Measurements from ENCODE around the gene DLK2.
"Not testable (repeated sequence)": the region's sequence is repeated elsewhere in the genome, so short reads cannot be mapped to it uniquely, and the experiment has no call there.

DLK2 gene

DNA sequence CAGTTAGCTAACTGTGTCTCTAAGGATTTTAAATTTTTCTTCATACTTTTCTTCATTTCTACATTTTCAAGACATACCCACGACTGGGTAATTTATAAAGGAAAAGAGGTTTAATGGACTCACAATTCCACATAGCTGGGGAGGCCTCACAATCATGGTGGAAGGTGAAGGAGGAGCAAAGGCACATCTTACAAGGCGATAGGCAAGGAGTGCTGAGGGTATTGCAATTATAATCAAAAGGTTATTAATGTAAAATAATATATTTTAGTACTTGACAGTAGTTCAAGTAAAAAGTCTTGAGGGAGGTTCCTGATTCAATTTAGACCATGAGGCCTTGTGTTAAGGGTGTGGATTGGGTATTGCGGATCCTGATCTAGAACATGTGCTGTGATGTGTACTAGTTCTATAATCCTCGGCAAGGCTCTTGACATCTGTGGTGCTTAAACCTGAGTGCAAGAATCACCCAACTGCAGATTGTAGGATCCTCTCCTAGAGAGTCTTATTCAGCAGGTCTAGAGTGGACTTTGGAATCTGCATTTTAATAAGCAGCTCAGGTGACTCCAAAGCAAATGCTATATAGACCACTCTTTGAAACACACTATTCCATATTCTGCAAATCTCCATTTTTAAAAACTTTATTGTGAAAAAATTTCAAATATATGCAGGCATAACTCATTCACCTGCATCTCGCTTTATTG lies 35.2 kb downstream of the DLK2 start:
- no peak for DNase-seq
- H3K27me3 Mint-ChIP-seq, result peaks cover 36% of the 10 kb centered on the region
- no peaks in the 10 kb centered on the region for H3K36me3 Mint-ChIP-seq
- no peaks in the 10 kb centered on the region for H3K9me3 Mint-ChIP-seq
- CTCF ChIA-PET, result interaction anchor here (0.5 kb wide), 1 partner anchor 22 kb away, joined by 3 read pairs; no protein-coding TSS in a partner anchor
- H3K27ac Mint-ChIP-seq, result no peak overlapping the region
- H3K4me1 Mint-ChIP-seq, result no peaks in the 10 kb centered on the region
- no peak overlapping the region for H3K4me3 Mint-ChIP-seq

DNA sequence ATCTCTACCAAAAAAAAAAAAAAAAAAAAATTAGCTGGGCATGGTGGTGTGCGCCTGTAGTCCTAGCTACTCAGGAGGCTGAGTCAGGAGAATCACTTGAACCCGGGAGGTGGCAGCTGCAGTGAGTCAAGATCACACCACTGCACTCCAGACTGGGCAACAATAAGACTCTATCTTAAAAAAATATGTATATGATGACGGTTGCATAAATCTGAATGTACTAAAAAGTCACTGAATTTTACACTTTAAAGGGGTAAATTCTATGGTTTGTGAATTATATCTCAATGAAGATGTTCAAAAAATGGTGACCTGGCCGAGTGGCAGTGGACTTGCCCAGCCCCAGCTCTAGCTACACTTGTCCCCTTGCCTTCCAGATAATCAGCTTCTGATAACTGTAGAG lies 38.4 kb downstream of the DLK2 start:
- Mint-ChIP-seq H3K4me3 (no peak overlapping the region), H3K36me3 (no peaks in the 10 kb centered on the region), H3K27ac (no peak overlapping the region), H3K27me3 (peaks cover 47% of the 10 kb centered on the region), H3K4me1 (no peaks in the 10 kb centered on the region), H3K9me3 (no peaks in the 10 kb centered on the region)
- no peak for DNase-seq
- CTCF ChIA-PET, result no interaction called here

DNA sequence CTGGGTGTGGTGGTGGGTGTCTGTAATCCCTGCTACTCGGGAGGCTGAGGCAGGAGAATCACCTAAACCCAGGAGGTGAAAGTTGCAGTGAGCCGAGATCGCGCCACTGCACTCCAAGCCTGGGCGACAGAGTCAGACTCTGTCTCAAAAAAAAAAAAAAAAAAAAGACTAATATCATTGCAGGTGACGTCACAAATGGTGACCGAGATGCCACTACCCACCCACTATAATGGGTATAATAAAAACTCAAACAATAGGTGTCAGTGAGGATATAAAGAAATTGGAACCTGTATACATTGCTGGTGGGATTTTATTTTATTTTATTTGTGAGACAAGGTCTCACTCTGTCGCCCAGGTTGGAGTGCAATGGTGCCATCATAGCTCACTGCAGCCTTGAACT lies 40.1 kb downstream of the DLK2 start:
- not testable (repeated sequence) for H3K9me3 Mint-ChIP-seq, H3K27ac Mint-ChIP-seq, H3K4me3 Mint-ChIP-seq, DNase-seq, H3K36me3 Mint-ChIP-seq, H3K4me1 Mint-ChIP-seq
- peaks cover 49% of the 10 kb centered on the region for H3K27me3 Mint-ChIP-seq
- CTCF ChIA-PET, result interaction anchor here (1.1 to 1.3 kb wide), 2 partner anchors 17 to 100 kb away, joined by 3 read pairs; no protein-coding TSS in a partner anchor

DNA sequence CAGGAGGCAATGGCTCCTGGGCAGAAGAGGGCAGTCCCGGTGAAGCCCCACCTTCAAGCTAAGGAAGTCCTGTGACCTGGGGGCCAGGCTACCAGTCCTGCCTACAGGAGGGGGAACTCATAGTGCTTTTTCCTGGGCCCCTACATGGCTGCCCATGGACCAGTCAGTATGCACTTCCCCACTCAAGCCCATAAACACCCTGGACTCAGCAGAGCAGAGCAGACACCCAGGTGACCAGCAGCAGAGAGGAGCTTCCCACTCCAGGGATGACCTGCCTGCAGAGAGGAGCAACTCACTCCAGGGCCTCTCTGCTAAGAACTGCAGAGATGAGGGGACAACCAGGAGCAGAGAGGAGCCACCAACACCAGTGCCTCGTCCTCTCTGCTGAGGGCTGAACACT lies 42.3 kb downstream of the DLK2 start:
- Mint-ChIP-seq H3K4me3 (no peak overlapping the region), H3K27me3 (peaks cover 51% of the 10 kb centered on the region), H3K27ac (no peak overlapping the region), H3K36me3 (no peaks in the 10 kb centered on the region), H3K9me3 (no peaks in the 10 kb centered on the region), H3K4me1 (no peaks in the 10 kb centered on the region)
- no peak for DNase-seq
- CTCF ChIA-PET, result no interaction called here

DNA sequence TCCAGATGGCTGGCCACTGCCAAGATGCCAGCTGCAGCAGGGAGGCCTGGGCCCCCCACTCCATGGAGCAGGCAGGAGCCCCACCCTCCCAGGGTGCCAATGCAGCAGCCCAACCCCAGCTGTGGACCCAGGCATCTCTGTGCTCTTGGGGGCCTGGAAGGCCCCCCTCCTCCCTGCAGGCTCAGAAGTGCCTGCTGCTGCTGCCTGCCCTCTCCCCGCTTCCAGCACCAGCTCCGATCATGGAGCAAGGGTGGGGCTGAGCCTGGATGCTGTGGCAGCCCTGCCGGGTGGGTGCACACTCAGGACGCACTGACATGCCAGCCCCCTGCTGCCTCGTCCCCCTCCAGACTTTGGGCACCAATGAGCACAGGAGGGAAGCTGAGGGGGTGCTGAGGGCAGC lies 42.8 kb downstream of the DLK2 start:
- Mint-ChIP-seq H3K4me1 (no peaks in the 10 kb centered on the region), H3K9me3 (no peaks in the 10 kb centered on the region), H3K27ac (no peak overlapping the region), H3K36me3 (no peaks in the 10 kb centered on the region), H3K27me3 (peaks cover 50% of the 10 kb centered on the region), H3K4me3 (no peak overlapping the region)
- DNase-seq, result no peak
- CTCF ChIA-PET, result no interaction called here

DNA sequence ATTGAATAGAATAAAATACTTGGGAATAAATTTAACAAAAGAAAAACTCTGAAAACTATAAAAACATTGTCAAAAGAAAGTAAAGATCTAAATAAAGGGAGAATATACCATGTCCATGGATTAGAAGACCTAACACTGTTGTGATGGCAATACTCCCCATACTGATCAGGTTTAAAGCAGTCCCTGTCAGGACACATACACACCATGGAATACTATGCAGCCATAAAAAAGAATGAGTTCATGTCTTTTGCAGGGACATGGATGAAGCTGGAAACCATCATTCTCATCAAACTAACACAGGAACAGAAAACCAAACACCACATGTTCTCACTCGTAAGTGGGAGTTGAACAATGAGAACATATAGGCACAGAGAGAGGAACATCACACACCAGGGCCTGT lies 44.6 kb downstream of the DLK2 start:
- CTCF ChIA-PET, H3K4me1 Mint-ChIP-seq, H3K27ac Mint-ChIP-seq, DNase-seq, H3K9me3 Mint-ChIP-seq, H3K36me3 Mint-ChIP-seq, H3K4me3 Mint-ChIP-seq: not testable (repeated sequence)
- H3K27me3 Mint-ChIP-seq, result peaks cover 45% of the 10 kb centered on the region

DNA sequence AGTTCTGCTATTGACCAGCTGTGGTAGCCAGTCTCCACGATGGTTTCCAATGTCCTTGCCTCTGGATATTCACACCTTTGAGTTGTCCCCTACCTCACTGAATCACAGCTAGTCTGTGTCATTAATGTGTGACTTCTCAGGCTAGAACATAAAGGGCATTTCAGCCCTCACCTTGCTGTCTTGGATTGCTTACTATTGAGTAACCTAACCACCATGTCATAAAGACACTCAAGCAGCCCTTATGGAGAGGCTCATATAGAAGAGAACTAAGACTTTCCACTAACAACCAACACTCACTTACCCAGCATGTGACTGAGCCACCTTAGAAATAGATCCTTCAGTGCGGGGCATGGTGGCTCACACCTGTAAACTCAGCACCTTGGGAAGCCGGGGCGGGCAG lies 47.1 kb downstream of the DLK2 start:
- Mint-ChIP-seq H3K36me3 (no peaks in the 10 kb centered on the region), H3K4me3 (no peak overlapping the region), H3K27ac (no peak overlapping the region), H3K27me3 (peaks cover 54% of the 10 kb centered on the region), H3K4me1 (no peaks in the 10 kb centered on the region), H3K9me3 (no peaks in the 10 kb centered on the region)
- DNase-seq, result no peak
- CTCF ChIA-PET, result no interaction called here

DNA sequence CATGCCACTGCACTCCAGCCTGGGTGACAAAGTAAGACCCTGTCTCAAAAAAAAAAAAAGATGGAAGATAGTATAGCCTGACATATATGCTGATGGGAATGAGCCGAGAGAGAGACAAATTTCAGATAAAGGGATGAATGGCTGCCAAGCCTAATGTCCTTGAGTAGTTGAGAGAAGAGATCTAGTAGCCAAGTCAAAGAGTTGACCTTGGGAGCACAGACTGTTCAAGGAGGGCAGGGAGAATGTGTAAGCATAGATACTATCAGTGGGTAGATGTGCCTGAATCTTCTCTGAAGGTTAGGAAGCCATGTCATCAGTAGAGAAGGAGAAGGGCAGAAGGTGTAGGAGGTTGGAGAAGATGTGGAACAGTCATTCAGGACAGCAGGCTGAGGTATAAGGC lies 48.1 kb downstream of the DLK2 start:
- CTCF ChIA-PET, result no interaction called here
- Mint-ChIP-seq H3K27me3 (peaks cover 45% of the 10 kb centered on the region), H3K4me3 (no peak overlapping the region), H3K36me3 (no peaks in the 10 kb centered on the region), H3K4me1 (no peaks in the 10 kb centered on the region), H3K27ac (no peak overlapping the region), H3K9me3 (no peaks in the 10 kb centered on the region)
- DNase-seq, result no peak

DNA sequence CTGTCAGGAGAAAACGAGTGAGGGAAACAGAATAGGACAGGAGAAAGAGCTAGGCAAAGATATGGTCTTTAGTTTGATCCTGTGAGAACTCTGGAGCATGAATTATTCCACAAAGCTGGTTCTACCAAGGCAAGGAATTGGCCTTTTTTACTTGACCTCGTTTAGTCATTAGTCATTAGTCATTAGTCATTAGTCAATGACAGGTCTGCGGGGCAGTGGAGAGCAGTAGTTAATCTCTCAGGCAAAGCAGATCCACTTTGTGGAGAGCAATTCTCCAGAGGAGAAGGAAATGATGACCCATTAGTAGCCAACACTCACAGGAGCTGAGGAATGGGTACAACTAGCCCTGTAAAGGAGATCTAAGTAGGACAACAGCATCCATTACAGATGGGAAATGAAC lies 50.0 kb downstream of the DLK2 start:
- Mint-ChIP-seq H3K4me1 (no peaks in the 10 kb centered on the region), H3K27ac (no peak overlapping the region), H3K36me3 (no peaks in the 10 kb centered on the region), H3K27me3 (peaks cover 56% of the 10 kb centered on the region), H3K4me3 (no peak overlapping the region), H3K9me3 (no peaks in the 10 kb centered on the region)
- CTCF ChIA-PET, result no interaction called here
- DNase-seq, result no peak

DNA sequence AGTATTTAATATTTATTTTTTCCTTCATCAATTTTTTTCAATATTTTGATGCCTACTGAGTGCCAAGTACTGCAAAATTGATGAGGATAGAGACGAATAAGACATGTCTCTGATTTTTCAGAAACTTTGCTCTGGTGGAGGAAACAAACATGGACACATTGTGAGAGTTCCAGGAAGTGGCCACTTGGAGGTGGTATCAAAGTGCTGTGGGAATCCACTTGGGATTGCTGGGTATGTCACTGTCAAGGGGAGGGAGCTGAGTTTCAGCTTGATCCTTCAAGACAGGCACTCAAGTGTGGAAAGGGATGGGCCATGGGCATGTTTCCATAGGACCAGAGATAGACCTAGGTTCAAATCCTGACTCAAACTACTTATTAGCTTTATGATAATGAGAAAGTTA lies 52.5 kb downstream of the DLK2 start:
- CTCF ChIA-PET, result no interaction called here
- Mint-ChIP-seq H3K27ac (no peak overlapping the region), H3K4me3 (no peak overlapping the region), H3K36me3 (no peaks in the 10 kb centered on the region), H3K27me3 (peaks cover 43% of the 10 kb centered on the region), H3K4me1 (no peaks in the 10 kb centered on the region), H3K9me3 (no peaks in the 10 kb centered on the region)
- no peak for DNase-seq

DNA sequence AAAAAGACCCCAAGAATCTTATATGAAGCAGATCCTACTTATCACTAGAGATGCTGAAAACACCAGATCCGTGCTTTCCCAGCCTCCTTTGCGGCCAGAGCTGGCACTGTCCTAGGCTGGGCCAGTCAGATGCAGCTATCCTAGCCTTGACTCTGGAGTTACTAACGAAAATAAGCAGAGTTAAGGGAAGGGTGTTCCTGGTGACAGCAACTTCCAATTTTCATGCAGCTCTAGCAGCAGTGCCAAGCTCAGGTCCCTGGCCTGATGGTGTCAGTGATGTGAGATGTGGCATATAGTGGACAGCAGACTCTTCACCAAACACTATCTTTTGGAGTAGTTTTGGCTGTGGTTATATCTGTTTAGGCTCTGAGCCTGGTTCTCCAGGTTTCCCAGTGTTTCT lies 53.6 kb downstream of the DLK2 start:
- no peaks in the 10 kb centered on the region for H3K36me3 Mint-ChIP-seq
- H3K27me3 Mint-ChIP-seq, result peaks cover 38% of the 10 kb centered on the region
- H3K4me3 Mint-ChIP-seq, result no peak overlapping the region
- DNase-seq, result no peak
- no peaks in the 10 kb centered on the region for H3K9me3 Mint-ChIP-seq
- CTCF ChIA-PET, result no interaction called here
- H3K4me1 Mint-ChIP-seq, result no peaks in the 10 kb centered on the region
- no peak overlapping the region for H3K27ac Mint-ChIP-seq
